WTC11 (cell line): Measurements from ENCODE around the gene NHERF1. TPM values are rescaled to one million over a fixed set of nuclear protein-coding genes. Genes with fewer than 3 reads are reported as not detected.

Experiments used
- ATAC-seq: fragments of 200-7000 bp; cut with Tn5 transposase; 2 replicates; pipeline ENCODE4 v1.10.0; 2021; ENCODE audit warnings: mild to moderate bottlenecking, moderate library complexity
- CTCF ChIA-PET: fragments of 300-600 bp; sonication (Branson Sonifier 250); formaldehyde crosslinking; loops from one replicate; lab custom pipeline; 2021; ENCODE audit warnings: antibody characterized with exemption; lab: Charles Lee
- POLR2A ChIA-PET: fragments of 350-600 bp; sonication (Branson Sonifier 250); formaldehyde crosslinking; loops from one replicate; lab custom pipeline; 2021; ENCODE audit warnings: antibody characterized with exemption; lab: Charles Lee
- DNase-seq: peaks from one replicate; pipeline ENCODE4 v3.0.0; 2021; ENCODE audit warnings: low spot score
- H3K27ac Mint-ChIP-seq: 2 replicates; pipeline ENCODE4 v1.8.0; 2021; ENCODE audit warnings: mixed read lengths
- H3K27me3 Mint-ChIP-seq: 2 replicates; pipeline ENCODE4 v1.8.0; 2021; ENCODE audit warnings: low read depth, mild to moderate bottlenecking, moderate library complexity, mixed read lengths
- H3K36me3 Mint-ChIP-seq: 2 replicates; pipeline ENCODE4 v1.8.0; 2021; ENCODE audit warnings: mixed read lengths
- H3K4me1 Mint-ChIP-seq: 2 replicates; pipeline ENCODE4 v1.8.0; 2022; ENCODE audit warnings: mixed read lengths
- H3K4me3 Mint-ChIP-seq: 2 replicates; pipeline ENCODE4 v1.8.0; 2021; ENCODE audit warnings: mild to moderate bottlenecking, moderate library complexity, mixed read lengths
- H3K9me3 Mint-ChIP-seq: 2 replicates; pipeline ENCODE4 v1.8.0; 2021; ENCODE audit warnings: mixed read lengths
- AFF4 ChIP-seq: sonication (generic); formaldehyde crosslinking; IDR thresholded peaks from 2 replicates; pipeline ENCODE4 v1.8.1; 2023; ENCODE audit warnings: mild to moderate bottlenecking, missing genetic modification reagents, borderline replicate concordance
- CREM ChIP-seq: sonication (generic); formaldehyde crosslinking; IDR thresholded peaks from 2 replicates; pipeline ENCODE4 v1.8.1; 2022; ENCODE audit warnings: mild to moderate bottlenecking, missing genetic modification reagents, moderate library complexity
- MAX ChIP-seq: sonication (generic); formaldehyde crosslinking; IDR thresholded peaks from 2 replicates; pipeline ENCODE4 v1.8.0; 2022; ENCODE audit warnings: mild to moderate bottlenecking, missing genetic modification reagents
- MXD4 ChIP-seq: fragments of 250-450 bp; sonication (Bioruptor Pico); IDR thresholded peaks from 2 replicates; pipeline ENCODE4 v1.8.0; 2021; ENCODE audit warnings: mild to moderate bottlenecking, moderate library complexity, borderline replicate concordance
- RORB ChIP-seq: fragments of 250-450 bp; sonication (Bioruptor Pico); IDR thresholded peaks from 2 replicates; pipeline ENCODE4 v1.9.0; 2021; ENCODE audit warnings: mild to moderate bottlenecking
- SMAD3 ChIP-seq: sonication (generic); formaldehyde crosslinking; IDR thresholded peaks from 2 replicates; pipeline ENCODE4 v1.8.0; 2022; ENCODE audit warnings: missing genetic modification reagents, mild to moderate bottlenecking, borderline replicate concordance
- STAT6 ChIP-seq: sonication (generic); formaldehyde crosslinking; conservative IDR thresholded peaks from 2 replicates; pipeline ENCODE4 v1.8.1; 2023; ENCODE audit warnings: mild to moderate bottlenecking, low read depth, missing genetic modification reagents, moderate library complexity
- TP53 ChIP-seq: sonication (generic); formaldehyde crosslinking; IDR thresholded peaks from 2 replicates; pipeline ENCODE4 v1.8.1; 2023; ENCODE audit warnings: mild to moderate bottlenecking, missing genetic modification reagents
- USF2 ChIP-seq: sonication (generic); formaldehyde crosslinking; IDR thresholded peaks from 2 replicates; pipeline ENCODE4 v1.8.1; 2023; ENCODE audit warnings: mild to moderate bottlenecking, missing genetic modification reagents, moderate library complexity
- ZNF138 ChIP-seq: sonication (generic); formaldehyde crosslinking; conservative IDR thresholded peaks from 2 replicates; pipeline ENCODE4 v1.8.1; 2022; ENCODE audit warnings: mild to moderate bottlenecking, moderate library complexity, missing genetic modification reagents
- ZNF425 ChIP-seq: fragments of 250-450 bp; sonication (Bioruptor Pico); conservative IDR thresholded peaks from 2 replicates; pipeline ENCODE4 v1.9.0; 2021; ENCODE audit warnings: mild to moderate bottlenecking
- ZNF512 ChIP-seq: sonication (generic); formaldehyde crosslinking; IDR thresholded peaks from 2 replicates; pipeline ENCODE4 v1.8.1; 2022; ENCODE audit warnings: missing genetic modification reagents, borderline replicate concordance
- total RNA-seq: library from RNA; stranded (reverse); gene quantifications from 3 replicates; pipeline ENCODE4 v1.2.3, GENCODE V29; 2021

NHERF1 gene
- total RNA-seq, 1 experiment from 2014 or later, result 111 TPM

- Mint-ChIP-seq H3K9me3 (no peaks in the 10 kb centered on the region), H3K27ac (no peak overlapping the region), H3K36me3 (no peaks in the 10 kb centered on the region; the same call in 1 of the 2 replicates), H3K27me3 (no peaks in the 10 kb centered on the region), H3K4me1 (no peaks in the 10 kb centered on the region), H3K4me3 (no peak overlapping the region)
- TF ChIP-seq CREM (CRISPR knock-in tag), result no peak
- TF ChIP-seq ZNF138 (CRISPR knock-in tag), result no peak
- ATAC-seq (peak; percentile 16), DNase-seq (no peak)
- POLR2A ChIA-PET, result interaction anchor here (1.1 kb wide), 1 partner anchor 35 kb away, joined by 5 read pairs; no protein-coding TSS in a partner anchor
- CTCF ChIA-PET, result interaction anchor here (0.5 to 2.2 kb wide), 12 partner anchors 11 to 149 kb away, joined by 3 to 7 read pairs (median 4); partner anchors contain the start of gene NAT9
Observed at GRCh38 chr17:74805591-74805991, 57.2 kb downstream of the NHERF1 start.

GRCh38 chr17:74806334-74806733 lies 57.9 kb downstream of the NHERF1 start:
- ChIA-PET CTCF (interaction anchor here (1.3 to 2.2 kb wide), 6 partner anchors 10 to 61 kb away, joined by 3 to 7 read pairs (median 6); no protein-coding TSS in a partner anchor), POLR2A (interaction anchor here (1.1 kb wide), 1 partner anchor 34 kb away, joined by 5 read pairs; no protein-coding TSS in a partner anchor)
- Mint-ChIP-seq H3K27ac (no peak overlapping the region), H3K36me3 (no peaks in the 10 kb centered on the region; the same call in 1 of the 2 replicates), H3K4me1 (no peaks in the 10 kb centered on the region), H3K4me3 (no peak overlapping the region), H3K27me3 (no peaks in the 10 kb centered on the region), H3K9me3 (no peaks in the 10 kb centered on the region)
- no peak for TF ChIP-seq TP53 (CRISPR knock-in tag)
- no peak for TF ChIP-seq MAX (CRISPR knock-in tag)
- no peak for TF ChIP-seq AFF4
- TF ChIP-seq SMAD3 (CRISPR knock-in tag), result no peak
- no peak for TF ChIP-seq STAT6 (CRISPR knock-in tag)
- TF ChIP-seq ZNF425 (CRISPR knock-in tag), result no peak
- no peak for TF ChIP-seq ZNF512 (CRISPR knock-in tag)
- TF ChIP-seq MXD4 (CRISPR knock-in tag), result no peak
- no peak for TF ChIP-seq USF2 (CRISPR knock-in tag)
- TF ChIP-seq RORB (CRISPR knock-in tag), result no peak
- no peak for ATAC-seq
- no peak for DNase-seq
